Measurements from ENCODE around the gene SLC10A6.

GRCh38 chr4:86878640-86879039 lies 29.5 kb upstream of the SLC10A6 start:
- TF ChIP-seq REST (IDR thresholded peaks at IDR 0.05; ENCODE audit: borderline replicate concordance) = no peak
- no peak for TF ChIP-seq CTCF (IDR thresholded peaks at IDR 0.05; ENCODE audit: poor library complexity, severe bottlenecking)
- TF ChIP-seq MXI1 (conservative IDR thresholded peaks at IDR 0.05; ENCODE audit: poor library complexity, severe bottlenecking) = no peak
- no peak for TF ChIP-seq SMC3 (conservative IDR thresholded peaks at IDR 0.05; ENCODE audit: poor library complexity)
- TF ChIP-seq POLR2AphosphoS5 (IDR thresholded peaks at IDR 0.05) = no peak
- no peak for TF ChIP-seq EZH2 (IDR thresholded peaks at IDR 0.05; ENCODE audit: borderline replicate concordance, insufficient read depth, low read length, poor library complexity, severe bottlenecking)
- no peak for TF ChIP-seq TAF1 (IDR thresholded peaks at IDR 0.05; ENCODE audit: low read depth)
- no peak for TF ChIP-seq EP300 (conservative IDR thresholded peaks at IDR 0.05; ENCODE audit: poor library complexity, severe bottlenecking)
